ENCODE measurements around the gene SGSH. TPM values are rescaled to one million over a fixed set of nuclear protein-coding genes. Genes with fewer than 3 reads are reported as not detected.

Gene SGSH
- total RNA-seq, 4 donors from 2014 or later: 26.1 to 50.5 (median 34.6) TPM

- Histone ChIP-seq H3K27me3 (no peaks in the 10 kb centered on the region), H3K36me3 (peaks cover 0 to 50% (median 0%) of the 10 kb centered on the region in 3 donors), H3K27ac (no peak overlapping the region), H3K4me1 (peaks cover 0 to 33% (median 9%) of the 10 kb centered on the region in 4 donors), H3K9me3 (no peaks in the 10 kb centered on the region), H3K4me3 (no peak overlapping the region)
- TF ChIP-seq EP300 (IDR thresholded peaks at IDR 0.05): no peak
- TF ChIP-seq CTCF (IDR thresholded peaks at IDR 0.05): no peak
- TF ChIP-seq POLR2A (IDR thresholded peaks at IDR 0.05): no peak
- DNase-seq (ENCODE audit: low spot score in 2 of 2): no peak
- 85 to 91% methylated on average over 16 to 18 of the region's 18 CpGs for WGBS, 2 donors
Measured at GRCh38 chr17:80223142-80223815, 3.1 kb upstream of the SGSH start.

- H3K36me3 ChIP-seq: peaks cover 0 to 49% (median 0%) of the 10 kb centered on the region in 3 donors
- WGBS, 2 donors: 86% methylated on average over 18 of the region's 18 CpGs
- no peak for DNase-seq (ENCODE audit: low spot score in 2 of 2)
- peaks cover 0 to 35% (median 9%) of the 10 kb centered on the region in 4 donors for H3K4me1 ChIP-seq
- H3K27me3 ChIP-seq: no peaks in the 10 kb centered on the region
- no peak overlapping the region for H3K27ac ChIP-seq
- TF ChIP-seq EP300 (IDR thresholded peaks at IDR 0.05) (no peak), POLR2A (IDR thresholded peaks at IDR 0.05) (no peak), CTCF (IDR thresholded peaks at IDR 0.05) (no peak)
- H3K4me3 ChIP-seq: no peak overlapping the region
- H3K9me3 ChIP-seq: no peaks in the 10 kb centered on the region
Measured at GRCh38 chr17:80222376-80223141, 2.4 kb upstream of the SGSH start.

- H3K27me3 ChIP-seq: no peaks in the 10 kb centered on the region
- H3K27ac ChIP-seq: peak overlapping the region in 2 of 4 donors; percentile 84 to 96
- H3K4me1 ChIP-seq: peaks cover 0 to 35% (median 9%) of the 10 kb centered on the region in 4 donors
- H3K36me3 ChIP-seq: peaks cover 0 to 49% (median 0%) of the 10 kb centered on the region in 3 donors
- no peaks in the 10 kb centered on the region for H3K9me3 ChIP-seq
- no peak for DNase-seq (ENCODE audit: low spot score in 2 of 2)
- TF ChIP-seq CTCF (IDR thresholded peaks at IDR 0.05) (no peak), POLR2A (IDR thresholded peaks at IDR 0.05) (no peak), EP300 (IDR thresholded peaks at IDR 0.05) (no peak)
- WGBS, 2 donors: 74 to 75% methylated on average over 24 to 29 of the region's 29 CpGs
- peak overlapping the region; percentile 67 to 100 (median 88) for H3K4me3 ChIP-seq
Measured at GRCh38 chr17:80221351-80222105, 1.4 kb upstream of the SGSH start.

GRCh38 chr17:80220736-80221215 lies 643 bp upstream of the SGSH start:
- Histone ChIP-seq H3K9me3 (no peaks in the 10 kb centered on the region), H3K27ac (peak overlapping the region; percentile 69 to 96 (median 84)), H3K4me3 (peak overlapping the region; percentile 67 to 100 (median 88)), H3K36me3 (peaks cover 0 to 49% (median 0%) of the 10 kb centered on the region in 3 donors), H3K4me1 (peaks cover 0 to 35% (median 9%) of the 10 kb centered on the region in 4 donors), H3K27me3 (no peaks in the 10 kb centered on the region)
- DNase-seq (ENCODE audit: low spot score in 2 of 2): no peak
- 0 to 16% methylated on average over 3 to 20 of the region's 41 CpGs for WGBS, 2 donors
- TF ChIP-seq POLR2A (IDR thresholded peaks at IDR 0.05) (no peak), EP300 (IDR thresholded peaks at IDR 0.05) (peak in 1 of 2 donors; percentile 6)

- Histone ChIP-seq H3K4me1 (peaks cover 0 to 35% (median 9%) of the 10 kb centered on the region in 4 donors), H3K27me3 (no peaks in the 10 kb centered on the region), H3K27ac (peak overlapping the region; percentile 69 to 96 (median 84)), H3K4me3 (peak overlapping the region; percentile 67 to 100 (median 88)), H3K36me3 (peaks cover 0 to 49% (median 0%) of the 10 kb centered on the region in 3 donors), H3K9me3 (no peaks in the 10 kb centered on the region)
- no peak for TF ChIP-seq POLR2A (IDR thresholded peaks at IDR 0.05)
- no peak for TF ChIP-seq EP300 (IDR thresholded peaks at IDR 0.05)
- no peak for TF ChIP-seq CTCF (IDR thresholded peaks at IDR 0.05)
- 0 to 2% methylated on average over 5 of the region's 5 CpGs for WGBS, 2 donors
- no peak for DNase-seq (ENCODE audit: low spot score in 2 of 2)
Measured at GRCh38 chr17:80219763-80220053, 425 bp downstream of the SGSH start.

All from tibial nerve (tissue), 4 donors.